GM19351 (cell line): ENCODE measurements around the gene LAMC3.

Experiments
- ATAC-seq: cut with Tn5 transposase; IDR thresholded peaks from one replicate; pipeline ENCODE4 v1.9.1; 2021; ENCODE audit warnings: mild to moderate bottlenecking, moderate library complexity; ENCODE audit not compliant: unreplicated experiment

LAMC3 gene

GRCh38 chr9:131043087-131043486 lies 34.1 kb downstream of the LAMC3 start:
- no peak for ATAC-seq

- no peak for ATAC-seq
These were observed 34.7 kb downstream of the LAMC3 start for GRCh38 chr9:131043646-131044045.

DNA sequence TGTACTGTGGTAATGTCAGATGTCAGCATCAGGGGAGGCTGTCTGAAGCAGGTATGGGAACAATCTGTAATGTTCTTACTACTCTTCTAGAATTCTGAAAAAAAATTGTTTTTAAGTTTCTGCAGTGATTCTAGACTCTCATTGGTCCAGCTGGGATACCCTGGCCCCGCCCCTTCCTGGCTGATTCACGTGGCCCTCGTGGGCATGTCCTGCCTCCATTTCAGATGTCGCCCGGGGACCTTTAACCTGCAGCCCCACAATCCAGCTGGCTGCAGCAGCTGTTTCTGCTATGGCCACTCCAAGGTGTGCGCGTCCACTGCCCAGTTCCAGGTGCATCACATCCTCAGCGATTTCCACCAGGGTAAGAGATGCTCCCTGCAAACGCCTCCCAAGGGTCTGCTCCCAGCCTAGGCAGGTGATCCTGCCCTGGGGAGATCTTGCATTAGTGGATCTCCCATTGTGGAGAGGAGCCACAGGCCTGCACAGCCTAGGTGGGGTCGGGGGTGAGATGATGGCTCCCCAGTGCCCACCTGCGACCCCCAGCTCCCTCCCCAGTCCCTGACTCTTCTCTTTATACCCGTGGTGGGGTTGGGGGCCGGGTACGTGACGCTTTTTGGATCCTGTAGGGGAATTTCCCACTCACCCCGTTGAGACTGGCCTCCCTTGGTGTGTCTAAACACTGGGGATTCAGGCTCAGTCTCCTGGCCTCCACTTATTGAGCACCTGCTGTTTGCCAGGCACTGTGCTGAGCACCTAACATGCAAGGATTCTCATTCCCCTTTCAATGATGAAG lies 36.5 kb downstream of the LAMC3 start:
- no peak for ATAC-seq

DNA sequence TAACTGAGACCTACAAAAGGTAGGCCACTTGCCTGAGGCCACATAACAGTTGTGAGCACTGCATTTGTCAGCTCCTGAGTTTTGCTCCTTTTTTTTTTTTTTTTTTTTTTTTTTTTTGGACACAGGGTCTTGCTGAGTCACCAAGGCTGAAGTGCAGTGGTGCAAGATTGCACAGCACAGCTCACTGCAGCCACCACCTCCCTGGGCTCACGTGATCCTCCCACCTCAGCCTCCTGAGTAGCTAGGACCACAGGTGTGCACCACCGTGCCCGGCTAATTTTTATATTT lies 37.1 kb downstream of the LAMC3 start:
- ATAC-seq: no peak

DNA sequence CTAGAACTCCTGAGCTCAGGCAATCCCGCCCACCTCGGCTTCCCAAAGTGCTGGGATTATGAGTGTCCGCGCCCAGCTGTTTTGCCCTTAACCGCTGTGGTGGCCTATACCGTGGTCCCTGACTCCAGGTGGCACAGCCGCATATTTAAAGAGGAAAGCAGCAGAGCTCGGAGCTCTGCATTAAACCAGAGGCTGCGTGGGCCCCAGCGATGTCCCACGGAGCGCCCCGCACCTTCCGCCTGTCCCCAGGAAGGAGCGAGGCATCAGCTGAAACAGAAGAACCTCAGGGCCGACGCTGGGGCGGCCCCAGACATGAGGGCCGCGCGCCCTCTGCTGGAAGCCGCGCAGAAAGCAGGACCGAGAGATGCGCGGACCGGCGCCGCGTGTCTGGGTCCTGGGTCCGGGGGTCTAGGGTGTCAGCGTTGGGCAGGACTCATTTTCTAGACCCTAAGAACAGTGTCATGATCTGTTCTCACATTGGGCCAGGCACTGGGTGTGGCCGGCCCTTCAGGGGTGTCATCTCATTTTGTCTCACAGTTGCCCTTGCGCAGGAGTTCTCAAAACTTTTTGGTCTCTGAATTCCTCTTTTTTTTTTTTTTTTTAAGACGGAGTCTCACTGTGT lies 37.7 kb downstream of the LAMC3 start:
- peak; percentile 61 for ATAC-seq

- ATAC-seq: no peak
These were observed 39.4 kb downstream of the LAMC3 start for GRCh38 chr9:131048332-131048731.

GRCh38 chr9:131048820-131049219 lies 39.8 kb downstream of the LAMC3 start:
- no peak for ATAC-seq

DNA sequence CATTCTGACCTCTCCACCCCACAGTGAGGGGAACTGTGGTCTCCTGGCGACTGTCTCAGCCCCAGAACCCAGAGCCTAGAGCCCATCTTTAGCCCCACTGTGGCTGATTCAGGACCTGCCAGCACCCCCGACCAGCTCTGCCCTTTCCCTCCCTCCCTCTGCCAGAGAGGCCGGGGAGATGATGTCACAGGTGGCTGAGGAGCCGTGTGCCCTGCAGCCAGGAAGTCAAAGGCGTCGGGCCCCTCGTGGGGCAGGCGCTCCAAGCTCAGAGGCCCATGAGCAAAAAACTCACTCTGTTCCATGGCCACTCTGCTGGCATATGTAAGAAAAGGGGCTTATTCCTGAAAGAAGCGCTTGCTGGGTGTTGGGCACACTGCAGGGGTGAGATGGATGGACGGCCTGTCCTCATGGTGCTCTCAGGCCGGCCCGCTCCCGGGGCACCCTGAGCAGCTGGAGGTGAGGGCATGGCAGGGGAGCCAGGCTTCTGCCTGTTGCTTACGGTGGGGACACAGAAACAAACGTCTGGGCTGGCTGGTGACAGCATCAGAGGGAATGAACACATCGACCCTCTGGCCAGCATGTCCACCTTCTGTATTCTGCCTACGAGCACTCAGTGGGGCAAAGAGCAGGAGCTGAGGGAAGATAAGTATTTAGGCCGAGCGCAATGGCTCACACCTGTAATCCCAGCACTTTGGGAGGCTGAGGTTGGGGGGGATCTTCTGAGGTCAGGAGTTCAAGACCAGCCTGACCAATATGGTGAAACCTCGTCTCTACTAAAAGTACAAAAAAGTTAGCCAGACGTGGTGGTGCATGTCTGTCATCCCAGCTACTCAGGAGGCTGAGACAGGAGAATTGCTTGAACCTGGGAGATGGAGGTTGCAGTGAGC lies 41.1 kb downstream of the LAMC3 start:
- no peak for ATAC-seq

- ATAC-seq: no peak
These were observed 41.9 kb downstream of the LAMC3 start for GRCh38 chr9:131050831-131051230.

DNA sequence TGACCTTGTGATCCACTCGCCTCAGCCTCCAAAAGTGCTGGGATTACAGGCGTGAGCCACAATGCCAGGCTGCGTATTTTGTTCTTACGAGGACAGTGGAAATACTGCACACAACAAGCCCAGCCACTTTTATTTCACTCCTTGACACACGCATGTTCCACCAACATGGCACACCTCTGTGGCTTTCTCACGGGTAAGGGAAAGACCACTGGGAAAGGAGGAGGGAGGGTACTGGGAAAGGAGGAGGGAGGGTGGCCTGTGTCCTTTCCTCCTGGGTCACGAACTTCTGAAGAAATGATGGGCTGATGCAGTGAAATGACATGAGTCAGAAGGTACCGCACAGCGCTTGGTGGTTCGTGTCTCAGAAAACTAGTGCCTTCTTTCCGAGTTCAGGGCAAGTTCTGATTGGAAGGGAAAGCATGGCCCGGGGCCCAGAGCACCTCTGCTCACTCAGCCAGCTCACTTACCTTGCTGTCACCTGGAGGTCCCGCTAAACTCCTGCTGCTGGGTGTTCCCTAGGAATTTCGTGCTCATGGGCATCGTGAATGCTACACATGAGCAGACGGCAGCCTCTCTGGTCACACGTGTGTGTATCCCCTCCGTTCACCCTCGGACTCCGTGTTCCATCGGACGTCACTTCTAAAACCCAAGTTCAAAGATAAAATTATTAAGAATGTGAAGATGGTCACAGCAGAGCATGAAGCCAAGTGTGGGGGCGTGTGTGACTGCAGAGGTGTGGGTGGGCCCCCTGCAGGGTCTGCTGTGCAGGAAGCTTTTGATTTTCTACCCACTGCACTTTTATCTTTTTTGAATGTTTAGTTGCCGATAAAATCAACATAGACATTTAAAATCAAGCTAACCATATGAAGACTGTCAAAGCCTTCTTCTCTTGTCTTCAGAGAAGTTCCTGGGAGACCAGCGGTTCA lies 42.9 kb downstream of the LAMC3 start:
- no peak for ATAC-seq

DNA sequence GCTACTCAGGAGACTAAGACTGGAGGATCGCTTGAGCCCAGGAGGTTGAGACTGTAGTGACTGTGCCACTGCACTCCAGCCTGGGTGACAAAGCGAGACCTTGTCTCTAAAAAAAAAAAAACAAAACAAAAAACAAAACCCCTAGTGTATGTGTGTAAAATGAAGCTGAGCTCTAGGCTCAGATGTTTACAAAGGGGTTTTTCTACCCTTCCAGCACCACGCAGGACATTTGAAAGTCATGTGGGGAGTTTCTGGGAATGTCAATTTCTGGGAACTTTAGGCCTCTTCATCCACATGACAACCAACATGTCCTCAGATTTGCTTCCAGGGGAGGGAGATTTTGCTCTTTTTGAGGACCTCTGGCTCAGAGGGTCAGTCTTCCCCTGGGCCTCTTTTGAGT lies 44.9 kb downstream of the LAMC3 start:
- no peak for ATAC-seq

DNA sequence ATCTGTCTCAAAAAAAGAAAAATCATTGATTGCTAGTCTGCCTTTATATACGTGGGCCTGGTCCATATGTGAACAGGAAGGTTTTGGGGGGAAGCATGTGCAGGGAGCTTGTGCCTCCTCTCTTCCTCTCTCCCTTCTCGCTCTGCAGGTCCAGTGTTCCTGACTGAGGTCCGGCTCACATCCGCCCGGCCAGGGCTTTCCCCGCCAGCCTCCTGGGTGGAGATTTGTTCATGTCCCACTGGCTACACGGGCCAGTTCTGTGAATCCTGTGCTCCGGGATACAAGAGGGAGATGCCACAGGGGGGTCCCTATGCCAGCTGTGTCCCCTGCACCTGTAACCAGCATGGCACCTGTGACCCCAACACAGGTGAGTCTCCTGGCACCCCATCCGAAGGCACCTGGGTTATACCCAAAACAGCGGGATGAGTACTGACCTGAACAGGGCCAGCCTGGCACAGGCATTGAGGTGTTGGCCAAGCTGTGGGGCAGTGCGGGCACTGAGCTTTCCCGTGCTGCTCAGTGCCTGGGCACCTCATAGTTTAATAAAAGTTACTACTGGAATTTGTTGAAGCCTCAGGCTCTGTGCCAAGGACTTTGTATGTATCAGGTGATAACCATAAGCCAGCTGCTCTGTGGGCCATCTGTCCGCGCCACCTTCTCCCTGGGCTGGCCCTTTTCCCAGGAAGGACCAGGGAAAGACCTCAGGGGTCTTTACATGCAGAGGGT lies 48.0 kb downstream of the LAMC3 start:
- ATAC-seq: no peak

DNA sequence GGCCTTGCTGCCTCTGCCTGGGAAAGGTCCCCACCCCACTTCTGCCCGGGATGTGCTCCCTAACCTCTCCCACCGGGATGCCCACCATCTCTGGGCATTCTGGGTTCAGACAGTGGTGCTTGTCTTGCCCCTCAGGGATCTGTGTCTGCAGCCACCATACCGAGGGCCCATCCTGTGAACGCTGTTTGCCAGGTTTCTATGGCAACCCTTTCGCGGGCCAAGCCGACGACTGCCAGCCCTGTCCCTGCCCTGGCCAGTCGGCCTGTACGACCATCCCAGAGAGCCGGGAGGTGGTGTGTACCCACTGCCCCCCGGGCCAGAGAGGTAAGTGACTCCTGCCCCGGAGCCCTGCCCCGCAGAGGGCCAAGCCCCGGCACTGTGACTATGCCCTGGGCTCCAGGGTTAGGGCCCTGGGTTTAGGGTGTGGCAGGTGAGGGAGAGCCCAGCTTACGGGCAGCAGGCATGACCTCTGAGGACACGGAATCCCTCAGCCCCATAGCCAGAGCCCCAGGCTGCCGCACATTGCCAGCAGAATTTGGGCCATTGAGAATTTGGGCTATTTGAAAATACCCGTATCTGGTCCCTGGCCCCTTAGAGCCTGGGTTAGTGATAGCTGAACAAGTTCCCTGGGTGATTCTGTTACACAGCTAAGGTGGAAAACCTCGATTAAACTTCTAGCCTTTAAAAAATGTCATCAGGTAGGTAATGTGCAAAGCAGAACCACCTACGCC lies 52.1 kb downstream of the LAMC3 start:
- ATAC-seq: no peak

GRCh38 chr9:131062969-131063368 lies 54.0 kb downstream of the LAMC3 start:
- ATAC-seq: no peak

DNA sequence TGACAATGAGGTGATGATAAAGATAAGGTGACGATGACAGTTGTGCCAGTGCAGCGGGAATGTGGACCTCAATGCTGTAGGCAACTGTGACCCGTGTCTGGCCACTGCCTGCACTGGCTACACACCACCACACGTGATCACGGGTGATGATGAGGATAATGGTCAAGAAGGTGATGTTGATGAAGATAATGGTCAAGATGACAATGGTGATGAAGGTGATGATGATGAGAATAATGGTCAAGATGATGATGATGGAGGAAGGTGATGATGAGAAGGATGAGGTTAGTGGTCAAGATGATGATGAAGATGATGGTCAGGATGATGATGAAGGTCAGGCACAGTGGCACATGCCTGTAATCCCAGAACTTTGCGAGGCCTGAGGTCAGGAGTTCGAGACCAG lies 56.6 kb downstream of the LAMC3 start:
- no peak for ATAC-seq

GRCh38 chr9:131067625-131068024 lies 58.7 kb downstream of the LAMC3 start:
- no peak for ATAC-seq

- ATAC-seq: no peak
These were observed 59.3 kb downstream of the LAMC3 start for GRCh38 chr9:131068076-131068816.

- no peak for ATAC-seq
These were observed 60.7 kb downstream of the LAMC3 start for GRCh38 chr9:131069699-131070098.
